T-helper 1 cell treated with Interleukin-12 subunit alpha and Interleukin-12 subunit beta and Interleukin-4 antibody, amounts not matched to agents 30 μg/mL and 1 μg/mL, for 36 hours (primary cell): ENCODE results near the gene KHDC4.
"Not testable (repeated sequence)": the region's sequence is repeated elsewhere in the genome, so short reads cannot be mapped to it uniquely, and the experiment has no call there.

Experiments used
- H3K27ac Mint-ChIP-seq: one replicate; pipeline ENCODE4 v1.8.0; 2021; ENCODE audit warnings: mild to moderate bottlenecking, mixed read lengths
- H3K27me3 Mint-ChIP-seq: one replicate; pipeline ENCODE4 v1.8.0; 2021; ENCODE audit warnings: low read depth, mixed read lengths
- H3K36me3 Mint-ChIP-seq: one replicate; pipeline ENCODE4 v1.8.0; 2021; ENCODE audit warnings: low read depth, mixed read lengths
- H3K4me1 Mint-ChIP-seq: one replicate; pipeline ENCODE4 v1.8.0; 2021; ENCODE audit warnings: low read depth, mixed read lengths
- H3K4me3 Mint-ChIP-seq: one replicate; pipeline ENCODE4 v1.8.0; 2021; ENCODE audit warnings: mild to moderate bottlenecking, moderate library complexity, mixed read lengths
- H3K9me3 Mint-ChIP-seq: one replicate; pipeline ENCODE4 v1.8.0; 2021; ENCODE audit warnings: mixed read lengths

Gene KHDC4

DNA sequence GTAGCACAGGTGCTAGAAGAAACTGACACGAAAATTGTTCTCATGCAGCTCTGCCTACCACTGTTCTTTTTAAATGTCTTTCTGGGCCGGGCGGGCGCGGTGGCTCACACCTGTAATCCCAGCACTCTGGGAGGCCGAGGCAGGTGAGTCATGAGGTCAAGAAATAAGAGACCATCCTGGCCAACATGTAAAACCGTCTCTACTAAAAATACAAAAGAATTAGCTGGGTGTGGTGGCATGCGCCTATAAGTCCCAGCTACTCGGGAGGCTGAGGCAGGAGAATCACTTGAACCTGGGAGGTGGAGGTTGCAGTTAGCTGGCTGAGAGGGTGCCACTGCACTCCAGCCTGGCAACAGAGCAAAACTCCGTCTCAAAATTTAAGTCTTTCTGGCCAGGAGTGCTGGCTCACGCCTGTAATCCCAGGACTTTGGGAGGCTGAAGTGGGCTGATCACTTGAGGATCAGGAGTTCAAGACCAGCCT, 22.1 kb downstream of the KHDC4 start:
- Mint-ChIP-seq H3K27me3 (no peaks in the 10 kb centered on the region), H3K9me3 (no peaks in the 10 kb centered on the region), H3K27ac (peak overlapping the region; percentile 98), H3K4me1 (peaks cover 32% of the 10 kb centered on the region), H3K36me3 (peaks cover 31% of the 10 kb centered on the region), H3K4me3 (peak overlapping the region; percentile 99)

DNA sequence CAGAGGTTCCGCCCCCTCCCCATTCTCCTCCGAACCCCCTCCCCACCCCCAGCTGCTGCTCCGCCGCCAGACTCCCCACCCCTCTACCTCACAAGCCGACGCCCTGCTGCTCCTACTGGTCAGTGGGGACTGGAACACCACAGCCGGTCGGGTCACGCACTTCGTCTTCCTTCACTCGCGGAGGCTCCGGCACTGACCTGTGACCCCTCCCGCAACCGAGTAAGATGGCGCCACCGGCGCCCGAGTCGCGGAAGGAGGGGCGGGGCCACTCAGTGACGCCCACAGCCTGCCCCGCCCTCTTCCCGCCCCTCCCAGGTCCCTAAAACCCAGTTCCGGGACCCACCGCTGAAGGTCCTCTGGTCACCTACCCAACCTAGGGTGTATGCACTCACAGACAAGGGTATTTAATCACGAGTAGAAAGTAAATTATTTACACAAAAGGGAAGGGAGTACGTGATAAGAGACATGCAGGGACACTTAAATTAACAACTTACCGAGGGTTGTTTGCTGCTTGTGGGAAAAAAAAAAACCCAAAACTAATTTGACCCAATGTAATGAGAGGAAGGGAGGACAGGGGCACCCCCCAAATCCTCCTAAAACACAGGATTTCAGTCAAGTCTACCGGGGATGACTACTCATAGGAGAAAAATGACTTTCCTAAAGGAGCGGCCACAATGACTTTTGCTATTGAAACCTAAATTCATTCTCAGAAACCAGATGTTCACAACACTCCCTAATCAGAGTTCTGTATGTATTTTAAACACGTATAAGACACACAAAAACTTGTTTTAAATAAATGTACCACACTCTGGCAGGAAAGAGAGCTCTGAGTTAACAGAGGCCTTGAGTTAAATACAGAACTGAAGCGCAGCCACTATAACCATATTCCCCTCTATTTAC, 22.8 kb downstream of the KHDC4 start, which contains the start of gene RIT1:
RIT1 (minus strand) TSS at position 194 of the 900 bp plus-strand sequence. CDS start 588 bp downstream, outside the sequence.
- Mint-ChIP-seq H3K9me3 (no peaks in the 10 kb centered on the region), H3K4me3 (peak within 1 kb of the TSS; percentile 99), H3K27me3 (no peaks in the 10 kb centered on the region), H3K4me1 (peaks cover 25% of the 10 kb centered on the region), H3K27ac (peak within 1 kb of the TSS; percentile 98), H3K36me3 (peaks cover 24% of the 10 kb centered on the region)

DNA sequence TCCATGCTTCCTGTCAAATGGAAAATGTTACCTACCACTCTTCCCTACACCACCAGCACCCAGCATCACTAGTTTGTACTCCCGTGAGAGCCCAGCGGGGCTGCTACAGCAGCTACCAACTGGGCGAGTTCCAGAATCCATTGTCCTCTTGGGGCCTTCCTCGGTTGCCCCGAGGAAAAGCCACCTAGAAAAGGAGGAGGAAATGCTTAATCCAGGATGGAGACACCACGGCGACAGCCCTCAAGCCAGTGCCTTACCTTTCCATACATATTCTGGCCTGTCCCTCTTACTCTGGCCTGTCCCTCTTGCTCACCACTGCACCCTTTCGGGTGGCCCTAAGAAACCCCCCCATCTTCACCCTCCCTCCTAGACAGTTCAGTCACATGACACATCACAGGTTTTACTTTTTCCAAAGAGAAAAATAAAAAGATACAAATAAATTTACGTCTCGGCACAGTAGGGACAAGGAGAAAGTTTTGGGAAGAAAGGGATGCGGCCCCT, 23.5 kb downstream of the KHDC4 start:
- H3K36me3 Mint-ChIP-seq: peaks cover 25% of the 10 kb centered on the region
- peak overlapping the region; percentile 99 for H3K4me3 Mint-ChIP-seq
- H3K27ac Mint-ChIP-seq: peak overlapping the region; percentile 98
- peaks cover 25% of the 10 kb centered on the region for H3K4me1 Mint-ChIP-seq
- H3K9me3 Mint-ChIP-seq: no peaks in the 10 kb centered on the region
- H3K27me3 Mint-ChIP-seq: no peaks in the 10 kb centered on the region

DNA sequence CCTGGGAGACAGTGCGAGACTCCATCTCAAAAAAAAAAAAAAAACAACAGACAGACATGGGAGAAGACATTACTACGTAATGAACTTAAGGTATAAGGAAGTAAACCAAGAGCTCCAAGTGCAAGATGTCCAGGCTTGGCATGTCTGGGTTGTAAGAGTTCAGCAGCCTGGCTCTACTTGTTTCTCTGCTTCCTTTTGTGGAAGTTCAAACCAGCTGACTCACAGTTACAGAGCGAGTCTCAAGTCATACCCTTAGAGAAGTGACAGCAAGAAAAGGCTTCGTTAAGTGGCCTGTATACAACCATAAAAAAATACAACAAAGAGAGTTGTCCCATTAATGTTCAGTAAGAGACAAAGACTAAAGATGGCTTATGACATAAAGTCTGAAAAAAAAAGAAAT, 24.3 kb downstream of the KHDC4 start:
- H3K36me3 Mint-ChIP-seq: peaks cover 25% of the 10 kb centered on the region

DNA sequence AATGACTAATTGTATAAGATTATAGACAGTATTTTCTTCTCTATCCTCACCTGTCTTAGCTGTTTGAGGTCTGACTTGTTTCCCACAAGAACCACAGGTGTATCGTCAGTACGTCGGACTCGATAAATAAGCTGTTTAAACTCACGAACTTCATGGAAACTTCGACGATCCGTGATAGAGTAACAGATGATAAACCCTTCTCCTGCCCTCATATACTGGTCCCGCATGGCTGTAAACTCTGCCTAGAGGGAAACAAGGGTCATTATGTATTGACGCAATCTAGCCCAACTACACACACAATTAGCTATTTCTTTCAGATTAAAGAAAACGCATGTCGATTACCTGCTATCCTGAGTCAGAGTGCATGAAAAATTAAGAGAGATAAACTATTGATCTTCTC, 30.0 kb downstream of the KHDC4 start:
- H3K27me3 Mint-ChIP-seq: no peaks in the 10 kb centered on the region
- no peaks in the 10 kb centered on the region for H3K9me3 Mint-ChIP-seq
- H3K4me3 Mint-ChIP-seq: no peak overlapping the region
- H3K36me3 Mint-ChIP-seq: peaks cover 31% of the 10 kb centered on the region
- peaks cover 4% of the 10 kb centered on the region for H3K4me1 Mint-ChIP-seq
- no peak overlapping the region for H3K27ac Mint-ChIP-seq

More for the DNA sequence above, 24.3 kb downstream of the KHDC4 start:
- Mint-ChIP-seq H3K9me3 (no peaks in the 10 kb centered on the region), H3K27ac (peak overlapping the region; percentile 43), H3K27me3 (no peaks in the 10 kb centered on the region), H3K4me1 (peaks cover 25% of the 10 kb centered on the region), H3K4me3 (peak overlapping the region; percentile 99)

DNA sequence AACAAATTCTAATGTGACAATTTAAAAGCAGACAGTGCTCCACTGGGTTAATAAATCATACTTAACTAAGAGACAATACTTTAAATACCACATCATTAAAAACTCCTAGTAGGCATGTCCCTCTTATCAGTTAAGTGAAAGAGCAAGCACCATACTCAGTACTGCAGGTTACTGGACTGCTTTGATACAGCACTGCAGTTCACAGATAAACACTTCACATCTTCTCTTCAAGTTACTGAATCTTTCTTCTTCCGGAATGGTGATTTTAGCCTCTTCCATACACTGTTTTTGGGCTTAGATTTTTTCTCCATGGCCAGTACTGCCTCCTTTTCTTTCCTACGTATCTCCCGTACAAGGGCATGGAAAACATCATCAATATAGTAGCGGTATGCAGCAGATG, 34.1 kb downstream of the KHDC4 start:
- no peak overlapping the region for H3K4me3 Mint-ChIP-seq
- H3K36me3 Mint-ChIP-seq: peaks cover 43% of the 10 kb centered on the region
- H3K4me1 Mint-ChIP-seq: peaks cover 7% of the 10 kb centered on the region
- no peaks in the 10 kb centered on the region for H3K27me3 Mint-ChIP-seq
- no peak overlapping the region for H3K27ac Mint-ChIP-seq
- no peaks in the 10 kb centered on the region for H3K9me3 Mint-ChIP-seq

DNA sequence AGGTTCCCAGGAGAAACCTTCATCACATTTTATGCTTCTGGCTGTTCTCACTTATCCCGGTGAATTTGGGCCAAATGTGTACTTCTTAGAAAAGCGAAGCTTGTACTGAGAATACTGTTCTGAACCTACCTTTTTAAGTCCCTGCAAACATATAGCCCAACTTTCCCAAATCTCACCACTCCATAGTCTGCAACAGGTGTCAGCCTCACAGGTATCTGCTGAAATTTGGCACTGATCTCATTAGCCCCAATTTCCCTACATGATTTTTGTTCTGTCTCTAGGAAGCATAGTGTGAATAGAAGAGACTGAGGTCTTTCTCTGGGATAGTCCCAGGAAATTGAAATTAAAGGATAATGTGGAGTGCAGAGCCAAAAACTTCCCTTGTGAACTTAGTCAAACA, 34.5 kb downstream of the KHDC4 start:
- Mint-ChIP-seq H3K27ac (no peak overlapping the region), H3K4me3 (no peak overlapping the region), H3K27me3 (no peaks in the 10 kb centered on the region), H3K4me1 (peaks cover 7% of the 10 kb centered on the region), H3K36me3 (peaks cover 41% of the 10 kb centered on the region), H3K9me3 (no peaks in the 10 kb centered on the region)

DNA sequence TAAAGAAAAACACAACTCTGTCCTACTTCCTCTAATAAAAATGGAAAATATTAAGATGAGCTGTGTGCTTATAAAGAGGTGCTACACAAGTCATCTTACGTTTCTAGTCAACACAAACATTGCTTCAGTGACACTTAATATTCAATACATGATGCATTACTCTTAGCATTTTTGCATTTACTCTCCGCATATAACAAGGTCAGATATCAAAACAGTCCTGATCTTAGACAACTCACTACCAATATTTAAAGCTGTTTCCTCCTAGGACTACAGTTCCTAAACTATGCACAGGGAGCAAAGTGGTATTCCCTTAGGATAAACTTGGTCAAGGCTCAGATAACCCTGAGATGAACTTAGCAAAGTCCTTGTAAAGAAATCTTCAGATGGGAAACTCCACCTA, 35.3 kb downstream of the KHDC4 start:
- Mint-ChIP-seq H3K27ac (no peak overlapping the region), H3K4me1 (peaks cover 5% of the 10 kb centered on the region), H3K36me3 (peaks cover 33% of the 10 kb centered on the region), H3K27me3 (no peaks in the 10 kb centered on the region), H3K4me3 (no peak overlapping the region), H3K9me3 (no peaks in the 10 kb centered on the region)

DNA sequence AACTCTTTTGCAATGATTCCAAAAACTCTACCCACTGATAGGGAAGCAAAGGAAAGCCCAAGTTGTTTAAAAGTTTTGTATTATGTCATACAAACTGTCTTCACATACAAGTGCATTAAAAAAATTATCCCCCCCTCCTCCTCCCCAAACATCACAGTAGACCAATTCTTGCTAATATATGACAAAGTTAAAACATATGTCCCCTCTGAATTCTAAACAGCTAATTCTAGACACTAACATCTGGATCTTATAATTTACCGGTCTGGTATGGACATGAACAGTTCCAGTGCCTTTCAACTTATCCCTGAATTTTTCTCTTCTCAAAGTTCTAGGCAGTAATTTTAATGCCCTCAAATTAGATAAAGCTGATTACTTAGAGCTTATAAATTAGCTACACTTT, 36.5 kb downstream of the KHDC4 start:
- peak overlapping the region; percentile 14 for H3K27ac Mint-ChIP-seq
- H3K9me3 Mint-ChIP-seq: no peaks in the 10 kb centered on the region
- no peak overlapping the region for H3K4me3 Mint-ChIP-seq
- peaks cover 30% of the 10 kb centered on the region for H3K36me3 Mint-ChIP-seq
- H3K27me3 Mint-ChIP-seq: no peaks in the 10 kb centered on the region
- H3K4me1 Mint-ChIP-seq: peaks cover 15% of the 10 kb centered on the region

DNA sequence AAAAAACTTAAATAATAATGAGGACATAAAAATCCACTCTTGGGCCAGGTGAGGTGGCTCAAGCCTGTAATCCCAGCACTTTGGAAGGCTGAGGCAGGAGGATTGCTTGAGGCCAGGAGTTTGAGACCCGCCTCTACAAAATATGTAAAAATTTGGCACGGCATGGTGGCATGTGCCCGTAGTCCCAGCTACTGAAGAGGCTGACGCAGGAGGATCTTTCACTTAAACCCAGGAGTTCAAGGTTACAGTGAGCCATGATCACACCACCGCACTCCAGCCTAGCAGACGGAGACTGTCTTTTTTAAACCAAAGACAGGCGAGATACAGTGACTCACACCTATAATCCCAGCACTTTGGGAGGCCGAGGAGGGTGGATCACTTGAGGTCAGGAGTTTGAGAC, 37.7 kb downstream of the KHDC4 start:
- not testable (repeated sequence) for H3K4me3 Mint-ChIP-seq, H3K9me3 Mint-ChIP-seq, H3K27ac Mint-ChIP-seq, H3K27me3 Mint-ChIP-seq
- H3K36me3 Mint-ChIP-seq: peaks cover 28% of the 10 kb centered on the region
- H3K4me1 Mint-ChIP-seq: peaks cover 17% of the 10 kb centered on the region

DNA sequence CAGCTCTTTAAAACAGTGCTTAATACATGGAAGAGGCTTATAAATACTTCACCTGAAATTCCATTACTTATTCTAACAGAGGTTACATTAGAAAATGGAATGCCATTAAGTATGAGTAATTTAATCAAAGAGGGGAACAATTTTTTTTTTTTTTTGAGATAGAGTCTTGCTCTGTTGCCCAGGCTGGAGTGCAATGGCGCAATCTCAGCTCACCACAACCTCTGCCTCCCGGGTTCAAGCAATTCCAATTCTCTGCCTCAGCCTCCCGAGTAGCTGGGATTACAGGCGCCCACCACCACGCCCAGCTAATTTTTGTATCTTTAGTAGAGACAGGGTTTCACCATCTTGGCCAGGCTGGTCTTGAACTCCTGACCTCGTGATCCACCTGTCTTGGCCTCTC, 38.6 kb downstream of the KHDC4 start:
- H3K9me3 Mint-ChIP-seq, H3K4me3 Mint-ChIP-seq, H3K27ac Mint-ChIP-seq, H3K27me3 Mint-ChIP-seq: not testable (repeated sequence)
- H3K4me1 Mint-ChIP-seq: peaks cover 17% of the 10 kb centered on the region
- peaks cover 27% of the 10 kb centered on the region for H3K36me3 Mint-ChIP-seq

DNA sequence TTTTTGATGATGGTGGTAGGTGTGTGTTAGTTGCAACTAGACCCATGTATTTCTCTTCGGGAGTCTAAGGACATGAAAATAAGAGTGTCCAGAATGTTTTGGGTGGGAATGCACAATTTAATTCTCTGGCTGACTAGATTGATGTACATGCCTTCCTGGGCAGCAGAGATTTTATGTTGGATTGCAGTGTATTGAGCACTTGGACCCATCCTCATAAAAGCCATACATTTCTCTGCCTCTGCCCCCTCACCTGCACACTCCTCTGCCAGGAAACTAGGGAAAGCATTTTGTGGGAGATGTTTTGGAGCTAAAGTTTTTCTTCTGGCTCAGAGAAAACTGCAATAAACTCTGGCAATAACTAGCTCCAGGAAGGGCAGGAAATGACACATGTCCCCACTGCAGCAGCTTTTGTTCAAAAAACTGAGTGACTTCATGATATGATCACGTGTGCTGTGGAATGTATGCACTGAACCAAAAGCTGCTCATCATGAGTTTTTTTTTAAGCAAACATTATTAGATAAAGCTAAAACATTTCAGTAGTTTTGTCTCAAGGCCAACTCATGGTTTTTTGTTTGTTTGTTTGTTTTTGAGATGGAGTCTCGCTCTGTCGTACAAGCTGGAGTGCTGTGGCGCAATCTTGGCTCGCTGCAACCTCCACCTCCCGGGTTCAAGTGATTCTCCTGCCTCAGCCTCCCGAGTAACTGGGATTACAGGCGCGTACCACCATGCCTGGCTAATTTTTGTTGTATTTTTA, 40.6 kb downstream of the KHDC4 start:
- Mint-ChIP-seq H3K36me3 (peaks cover 10% of the 10 kb centered on the region), H3K9me3 (no peaks in the 10 kb centered on the region), H3K27me3 (no peaks in the 10 kb centered on the region), H3K4me1 (peaks cover 14% of the 10 kb centered on the region), H3K27ac (peak overlapping the region; percentile 73), H3K4me3 (no peak overlapping the region)

DNA sequence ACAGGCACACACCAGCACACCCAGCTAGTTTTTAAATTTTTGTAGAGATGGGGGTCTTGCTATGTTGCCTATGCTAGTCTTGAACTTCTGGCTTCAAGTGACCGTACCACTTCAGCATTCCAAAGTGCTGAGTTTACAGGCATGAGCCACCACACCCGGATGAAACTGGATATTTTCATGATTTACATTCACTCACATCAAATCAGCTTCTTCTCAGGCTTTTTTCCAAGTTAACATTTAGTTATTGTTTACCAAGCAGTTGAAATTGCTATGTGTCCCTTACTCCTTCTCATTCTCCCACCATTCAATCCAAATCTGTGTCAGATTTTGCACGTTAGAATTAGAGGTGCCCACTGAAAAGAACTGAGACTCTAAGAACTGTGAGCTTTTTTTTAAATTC, 41.4 kb downstream of the KHDC4 start:
- Mint-ChIP-seq H3K27ac (peak overlapping the region; percentile 73), H3K27me3 (no peaks in the 10 kb centered on the region), H3K4me3 (no peak overlapping the region), H3K4me1 (peaks cover 12% of the 10 kb centered on the region), H3K9me3 (no peaks in the 10 kb centered on the region), H3K36me3 (peaks cover 8% of the 10 kb centered on the region)

DNA sequence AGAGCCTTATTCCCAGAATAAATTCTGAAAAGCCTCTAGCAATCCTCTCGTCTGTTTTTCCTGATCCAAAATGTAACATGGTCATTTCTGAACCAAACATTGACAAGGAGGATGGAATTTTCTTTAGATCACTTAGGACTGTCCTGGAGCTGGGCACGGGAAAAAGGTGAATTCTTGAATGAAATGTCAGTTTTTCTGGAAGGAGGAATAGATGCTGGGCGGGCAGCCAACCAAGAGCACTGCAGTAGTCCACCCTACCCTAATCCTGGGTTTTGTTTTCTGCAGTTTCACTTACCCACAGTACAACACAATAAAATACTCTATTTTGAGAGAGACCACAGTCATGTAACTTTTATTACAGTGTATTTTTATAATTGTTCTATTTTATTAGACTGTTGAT, 44.0 kb downstream of the KHDC4 start:
- peaks cover 2% of the 10 kb centered on the region for H3K36me3 Mint-ChIP-seq
- H3K4me3 Mint-ChIP-seq: no peak overlapping the region
- H3K27me3 Mint-ChIP-seq: no peaks in the 10 kb centered on the region
- H3K4me1 Mint-ChIP-seq: peaks cover 11% of the 10 kb centered on the region
- no peak overlapping the region for H3K27ac Mint-ChIP-seq
- H3K9me3 Mint-ChIP-seq: no peaks in the 10 kb centered on the region
